H9 (cell line): ENCODE results near the gene MIS18BP1. TPM values are rescaled to one million over a fixed set of nuclear protein-coding genes. Genes with fewer than 3 reads are reported as not detected.

Source experiments
- DNase-seq: peaks from one replicate; pipeline ENCODE4 v3.0.0-alpha.2; 2017
- H2AFZ ChIP-seq: one replicate; pipeline ENCODE4 v1.6.1; 2013; ENCODE audit warnings: mild to moderate bottlenecking, low read length, control low read depth, moderate library complexity
- H2AK5ac ChIP-seq: 2 replicates; pipeline ENCODE4 v1.6.1; 2013; ENCODE audit warnings: low read length, control low read depth, mixed read lengths; ENCODE audit not compliant: insufficient read length
- H2BK120ac ChIP-seq: one replicate; pipeline ENCODE4 v1.6.1; 2013; ENCODE audit warnings: low read depth, mild to moderate bottlenecking, low read length, control low read depth, inconsistent platforms; ENCODE audit not compliant: poor library complexity, severe bottlenecking
- H2BK12ac ChIP-seq: 2 replicates; pipeline ENCODE4 v1.6.1; 2013; ENCODE audit warnings: low read length, control low read depth, mixed read lengths, low read depth; ENCODE audit not compliant: insufficient read length
- H2BK15ac ChIP-seq: 2 replicates; pipeline ENCODE4 v1.6.1; 2013; ENCODE audit warnings: low read depth, low read length, control low read depth
- H2BK20ac ChIP-seq: one replicate; pipeline ENCODE4 v1.6.1; 2013; ENCODE audit warnings: low read depth, mild to moderate bottlenecking, low read length, control low read depth, inconsistent platforms; ENCODE audit not compliant: poor library complexity, severe bottlenecking
- H2BK5ac ChIP-seq: 2 replicates; pipeline ENCODE4 v1.6.1; 2013; ENCODE audit warnings: low read length, control low read depth, mixed read lengths; ENCODE audit not compliant: insufficient read length
- H3K14ac ChIP-seq: 2 replicates; pipeline ENCODE4 v1.6.1; 2013; ENCODE audit warnings: low read length, control low read depth; ENCODE audit not compliant: insufficient read depth
- H3K18ac ChIP-seq: 2 replicates; pipeline ENCODE4 v1.6.1; 2013; ENCODE audit warnings: low read depth, mild to moderate bottlenecking, mixed read lengths, low read length, control low read depth; ENCODE audit not compliant: insufficient read length
- H3K23ac ChIP-seq: 2 replicates; pipeline ENCODE4 v1.6.1; 2013; ENCODE audit warnings: low read length, control low read depth, mixed read lengths, low read depth; ENCODE audit not compliant: insufficient read length
- H3K23me2 ChIP-seq: 2 replicates; pipeline ENCODE4 v1.6.1; 2013; ENCODE audit warnings: low read depth, mild to moderate bottlenecking, mixed read lengths, low read length, control low read depth; ENCODE audit not compliant: insufficient read length, poor library complexity, severe bottlenecking
- H3K27ac ChIP-seq: 2 replicates; pipeline ENCODE4 v1.5.1; 2013; ENCODE audit warnings: low read length, control low read depth, mixed read lengths, low read depth; ENCODE audit not compliant: insufficient read length
- H3K27me3 ChIP-seq: 2 replicates; pipeline ENCODE4 v1.6.1; 2013; ENCODE audit warnings: low read length, control low read depth, inconsistent platforms; ENCODE audit not compliant: insufficient read depth
- H3K4ac ChIP-seq: 2 replicates; pipeline ENCODE4 v1.6.1; 2013; ENCODE audit warnings: low read depth, mild to moderate bottlenecking, control low read depth, inconsistent platforms, low read length, moderate library complexity
- H3K4me1 ChIP-seq: 2 replicates; pipeline ENCODE4 v1.6.1; 2013; ENCODE audit warnings: low read length, control low read depth, inconsistent platforms; ENCODE audit not compliant: insufficient read depth
- H3K4me2 ChIP-seq: 2 replicates; pipeline ENCODE4 v1.6.1; 2013; ENCODE audit warnings: low read length, control low read depth, mixed read lengths; ENCODE audit not compliant: insufficient read length, insufficient read depth
- H3K56ac ChIP-seq: 2 replicates; pipeline ENCODE4 v1.6.1; 2013; ENCODE audit warnings: low read depth, mild to moderate bottlenecking, mixed read lengths, low read length, control low read depth; ENCODE audit not compliant: insufficient read length
- H3K79me1 ChIP-seq: 2 replicates; pipeline ENCODE4 v1.6.1; 2013; ENCODE audit warnings: low read depth, mild to moderate bottlenecking, moderate library complexity, low read length, control low read depth, inconsistent platforms; ENCODE audit not compliant: insufficient read depth, poor library complexity, severe bottlenecking
- H3K79me2 ChIP-seq: 2 replicates; pipeline ENCODE4 v1.6.1; 2013; ENCODE audit warnings: low read length, control low read depth, inconsistent platforms; ENCODE audit not compliant: insufficient read depth
- H3K9ac ChIP-seq: 2 replicates; pipeline ENCODE4 v1.6.1; 2013; ENCODE audit warnings: low read length, control low read depth, mixed read lengths; ENCODE audit not compliant: insufficient read length; ENCODE audit errors: extremely low read depth
- H3K9me3 ChIP-seq: one replicate; pipeline ENCODE4 v1.6.1; 2013; ENCODE audit warnings: low read depth, low read length, inconsistent platforms; ENCODE audit not compliant: control insufficient read depth
- H3T11ph ChIP-seq: one replicate; pipeline ENCODE4 v1.6.1; 2013; ENCODE audit warnings: mild to moderate bottlenecking, low read length, control low read depth, inconsistent platforms
- H4K20me1 ChIP-seq: one replicate; pipeline ENCODE4 v1.6.1; 2013; ENCODE audit not compliant: control insufficient read depth, insufficient read length, insufficient read depth
- H4K5ac ChIP-seq: 2 replicates; pipeline ENCODE4 v1.6.1; 2013; ENCODE audit warnings: low read depth, mild to moderate bottlenecking, mixed read lengths, low read length, control low read depth; ENCODE audit not compliant: insufficient read length
- H4K8ac ChIP-seq: replicated peaks from 2 replicates; pipeline ENCODE4 v1.6.1; 2013; ENCODE audit warnings: low read length, control low read depth, mixed read lengths, low read depth; ENCODE audit not compliant: insufficient read length
- H4K91ac ChIP-seq: 2 replicates; pipeline ENCODE4 v1.6.1; 2013; ENCODE audit warnings: low read depth, mild to moderate bottlenecking, moderate library complexity, mixed read lengths, low read length, control low read depth; ENCODE audit not compliant: insufficient read length
- H3K27ac Mint-ChIP-seq, 3 experiments: 2 replicates in 2 of 3; 3 replicates in 1 of 3; pipeline ENCODE4 v1.8.0; 2020 to 2021; ENCODE audit warnings: mixed read lengths in 3 of 3, mild to moderate bottlenecking in 1 of 3, moderate library complexity in 1 of 3
- H3K27me3 Mint-ChIP-seq: 2 replicates; pipeline ENCODE4 v1.8.0; 2021; ENCODE audit warnings: low read depth, mild to moderate bottlenecking, moderate library complexity, mixed read lengths
- H3K36me3 Mint-ChIP-seq, 3 experiments: 2 replicates in 2 of 3; 3 replicates in 1 of 3; pipeline ENCODE4 v1.8.0; 2020 to 2021; ENCODE audit warnings: low read depth in 3 of 3, mixed read lengths in 3 of 3; ENCODE audit not compliant: insufficient read depth in 1 of 3
- H3K4me1 Mint-ChIP-seq, 2 experiments: 2 replicates each; pipeline ENCODE4 v1.8.0; 2020; ENCODE audit warnings: mixed read lengths in 2 of 2
- H3K4me3 Mint-ChIP-seq, 2 experiments: 2 replicates in 1 of 2; 3 replicates in 1 of 2; pipeline ENCODE4 v1.8.0; 2020 to 2021; ENCODE audit warnings: mild to moderate bottlenecking in 2 of 2, mixed read lengths in 2 of 2, moderate library complexity in 1 of 2
- H3K9me3 Mint-ChIP-seq, 2 experiments: 2 replicates in 1 of 2; 3 replicates in 1 of 2; pipeline ENCODE4 v1.8.0; 2020; ENCODE audit warnings: mild to moderate bottlenecking in 2 of 2, mixed read lengths in 2 of 2, moderate library complexity in 1 of 2
- WGBS: extraction: QIAGEN DNeasy Blood & Tissue Kit; methylation state at CpG from one replicate; pipeline ENCODE4 v1.1.7; 2013; ENCODE audit warnings: missing lambda C conversion rate, low lambda C conversion rate, mixed read lengths; ENCODE audit not compliant: insufficient read length; ENCODE audit errors: extremely low coverage; 5-methylcytosine and 5-hydroxymethylcytosine counted together
- total RNA-seq: library from RNA; stranded (reverse); gene quantifications from 2 replicates; pipeline ENCODE4 v1.2.1, GENCODE V29; 2021
- TF ChIP-seq, protein P1 (sequence below): fragments of 200-600 bp; sonication (generic); conservative IDR thresholded peaks from 3 replicates; pipeline ENCODE4 v1.8.0; 2021; ENCODE audit warnings: antibody characterized with exemption, mild to moderate bottlenecking

MIS18BP1 gene
- total RNA-seq, 1 experiment from 2014 or later, result 60.6 TPM

- Histone ChIP-seq H4K5ac (no peak overlapping the region), H3K9me3 (no peaks in the 10 kb centered on the region), H2BK12ac (no peak overlapping the region), H2BK5ac (no peak overlapping the region), H3K14ac (no peak overlapping the region), H3K4me1 (no peaks in the 10 kb centered on the region), H2AFZ (no peak overlapping the region), H3K23ac (no peak overlapping the region), H4K91ac (no peak overlapping the region), H4K20me1 (no peaks in the 10 kb centered on the region), H3K79me2 (no peaks in the 10 kb centered on the region), H2BK15ac (no peak overlapping the region), H3K79me1 (no peaks in the 10 kb centered on the region), H3T11ph (no peak overlapping the region), H3K4me2 (no peak overlapping the region), H2BK120ac (no peak overlapping the region), H3K4ac (no peak overlapping the region), H3K27me3 (no peaks in the 10 kb centered on the region), H3K18ac (no peak overlapping the region), H3K56ac (no peak overlapping the region), H4K8ac (no peak overlapping the region), H3K23me2 (peaks cover 3% of the 10 kb centered on the region), H3K27ac (no peak overlapping the region), H3K9ac (no peak overlapping the region), H2AK5ac (no peak overlapping the region), H2BK20ac (no peak overlapping the region)
- Mint-ChIP-seq H3K9me3 (no peaks in the 10 kb centered on the region), H3K27me3 (no peaks in the 10 kb centered on the region), H3K4me1 (peaks cover 3 to 11% of the 10 kb centered on the region in 2 experiments; a peak in 3 of 4 replicates), H3K36me3 (peaks cover 0 to 7% (median 0%) of the 10 kb centered on the region in 3 experiments; a peak in 2 of 7 replicates), H3K4me3 (no peak overlapping the region), H3K27ac (no peak overlapping the region)
- DNase-seq, result no peak
- WGBS, result no CpG with 5 or more reads among the region's 5 CpGs
- TF ChIP-seq, protein P1, sequence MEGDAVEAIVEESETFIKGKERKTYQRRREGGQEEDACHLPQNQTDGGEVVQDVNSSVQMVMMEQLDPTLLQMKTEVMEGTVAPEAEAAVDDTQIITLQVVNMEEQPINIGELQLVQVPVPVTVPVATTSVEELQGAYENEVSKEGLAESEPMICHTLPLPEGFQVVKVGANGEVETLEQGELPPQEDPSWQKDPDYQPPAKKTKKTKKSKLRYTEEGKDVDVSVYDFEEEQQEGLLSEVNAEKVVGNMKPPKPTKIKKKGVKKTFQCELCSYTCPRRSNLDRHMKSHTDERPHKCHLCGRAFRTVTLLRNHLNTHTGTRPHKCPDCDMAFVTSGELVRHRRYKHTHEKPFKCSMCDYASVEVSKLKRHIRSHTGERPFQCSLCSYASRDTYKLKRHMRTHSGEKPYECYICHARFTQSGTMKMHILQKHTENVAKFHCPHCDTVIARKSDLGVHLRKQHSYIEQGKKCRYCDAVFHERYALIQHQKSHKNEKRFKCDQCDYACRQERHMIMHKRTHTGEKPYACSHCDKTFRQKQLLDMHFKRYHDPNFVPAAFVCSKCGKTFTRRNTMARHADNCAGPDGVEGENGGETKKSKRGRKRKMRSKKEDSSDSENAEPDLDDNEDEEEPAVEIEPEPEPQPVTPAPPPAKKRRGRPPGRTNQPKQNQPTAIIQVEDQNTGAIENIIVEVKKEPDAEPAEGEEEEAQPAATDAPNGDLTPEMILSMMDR, result no peak
Observed at GRCh38 chr14:45181329-45181728, 71.7 kb downstream of the MIS18BP1 start.
